Measurements from ENCODE around the gene ZP4. TPM values are rescaled to one million over a fixed set of nuclear protein-coding genes. Genes with fewer than 3 reads are reported as not detected.

The ZP4 gene
- total RNA-seq, 1 experiment from 2014 or later: not detected

DNA sequence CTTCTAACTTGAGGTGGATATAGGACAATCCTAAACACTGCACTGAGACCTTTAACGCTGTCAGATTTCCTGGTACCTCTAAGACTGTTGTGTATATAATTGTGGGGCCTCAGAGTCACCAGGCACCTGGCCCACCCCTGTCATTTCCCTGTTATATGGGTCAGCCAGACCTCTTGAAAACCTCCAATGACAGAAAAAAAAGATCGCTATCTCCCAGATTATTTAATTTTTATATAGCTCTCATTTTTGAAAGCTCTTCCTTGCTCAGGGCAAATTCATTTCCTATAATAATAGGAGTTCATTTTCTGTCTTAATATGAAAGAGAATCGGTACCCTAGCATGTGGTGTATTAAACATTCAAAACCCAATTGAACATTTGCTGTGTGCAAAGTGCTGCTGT, 56.7 kb downstream of the ZP4 start:
- WGBS (ENCODE audit: extremely low coverage, insufficient read length, low lambda C conversion rate): no CpG with 5 or more reads among the region's 3 CpGs
- Histone ChIP-seq H2AFZ (ENCODE audit: low read length) (no peak overlapping the region), H3K4me2 (ENCODE audit: insufficient read depth, insufficient read length, low read length) (no peak overlapping the region), H3K56ac (ENCODE audit: insufficient read length, low read depth, low read length) (no peak overlapping the region), H3K18ac (ENCODE audit: insufficient read length, low read depth, low read length) (no peak overlapping the region), H3K9ac (ENCODE audit: extremely low read depth, insufficient read length, low read length) (no peak overlapping the region), H3K79me2 (ENCODE audit: insufficient read depth, low read length) (no peaks in the 10 kb centered on the region), H4K20me1 (ENCODE audit: control insufficient read depth, insufficient read depth, insufficient read length) (no peaks in the 10 kb centered on the region), H3K23ac (ENCODE audit: insufficient read length, low read depth, low read length) (no peak overlapping the region), H4K5ac (ENCODE audit: insufficient read length, low read depth, low read length) (no peak overlapping the region), H3K14ac (ENCODE audit: insufficient read depth, low read length) (no peak overlapping the region), H3K9me3 (ENCODE audit: control insufficient read depth, low read depth, low read length) (no peaks in the 10 kb centered on the region), H2BK15ac (ENCODE audit: low read depth, low read length) (no peak overlapping the region), H3K23me2 (ENCODE audit: insufficient read length, low read depth, low read length, poor library complexity, severe bottlenecking) (no peaks in the 10 kb centered on the region), H3K4ac (ENCODE audit: low read depth, low read length) (no peak overlapping the region), H3T11ph (ENCODE audit: low read length) (no peak overlapping the region), H2BK5ac (ENCODE audit: insufficient read length, low read length) (no peak overlapping the region), H4K8ac (replicated peaks; ENCODE audit: insufficient read length, low read depth, low read length) (no peak overlapping the region), H3K79me1 (ENCODE audit: insufficient read depth, low read depth, low read length, poor library complexity, severe bottlenecking) (no peaks in the 10 kb centered on the region), H2BK12ac (ENCODE audit: insufficient read length, low read depth, low read length) (no peak overlapping the region), H2AK5ac (ENCODE audit: insufficient read length, low read length) (no peak overlapping the region), H2BK120ac (ENCODE audit: low read depth, low read length, poor library complexity, severe bottlenecking) (no peak overlapping the region), H3K27me3 (ENCODE audit: insufficient read depth, low read length) (no peaks in the 10 kb centered on the region), H3K4me1 (ENCODE audit: insufficient read depth, low read length) (peaks cover 4% of the 10 kb centered on the region; the same call in 1 of the 2 replicates), H3K27ac (ENCODE audit: insufficient read length, low read depth, low read length) (no peak overlapping the region), H2BK20ac (ENCODE audit: low read depth, low read length, poor library complexity, severe bottlenecking) (no peak overlapping the region), H4K91ac (ENCODE audit: insufficient read length, low read depth, low read length) (no peak overlapping the region)
- Mint-ChIP-seq H3K9me3 (no peaks in the 10 kb centered on the region), H3K27me3 (ENCODE audit: low read depth) (no peaks in the 10 kb centered on the region), H3K4me3 (no peak overlapping the region), H3K4me1 (peaks cover 27% of the 10 kb centered on the region in 2 experiments), H3K27ac (no peak overlapping the region), H3K36me3 (ENCODE audit: insufficient read depth in 1 of 3, low read depth in 3 of 3) (peaks cover 0 to 8% (median 1%) of the 10 kb centered on the region in 3 experiments; a peak in 2 of 7 replicates)
- no peak for DNase-seq
- TF ChIP-seq, protein P1, sequence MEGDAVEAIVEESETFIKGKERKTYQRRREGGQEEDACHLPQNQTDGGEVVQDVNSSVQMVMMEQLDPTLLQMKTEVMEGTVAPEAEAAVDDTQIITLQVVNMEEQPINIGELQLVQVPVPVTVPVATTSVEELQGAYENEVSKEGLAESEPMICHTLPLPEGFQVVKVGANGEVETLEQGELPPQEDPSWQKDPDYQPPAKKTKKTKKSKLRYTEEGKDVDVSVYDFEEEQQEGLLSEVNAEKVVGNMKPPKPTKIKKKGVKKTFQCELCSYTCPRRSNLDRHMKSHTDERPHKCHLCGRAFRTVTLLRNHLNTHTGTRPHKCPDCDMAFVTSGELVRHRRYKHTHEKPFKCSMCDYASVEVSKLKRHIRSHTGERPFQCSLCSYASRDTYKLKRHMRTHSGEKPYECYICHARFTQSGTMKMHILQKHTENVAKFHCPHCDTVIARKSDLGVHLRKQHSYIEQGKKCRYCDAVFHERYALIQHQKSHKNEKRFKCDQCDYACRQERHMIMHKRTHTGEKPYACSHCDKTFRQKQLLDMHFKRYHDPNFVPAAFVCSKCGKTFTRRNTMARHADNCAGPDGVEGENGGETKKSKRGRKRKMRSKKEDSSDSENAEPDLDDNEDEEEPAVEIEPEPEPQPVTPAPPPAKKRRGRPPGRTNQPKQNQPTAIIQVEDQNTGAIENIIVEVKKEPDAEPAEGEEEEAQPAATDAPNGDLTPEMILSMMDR (conservative IDR thresholded peaks at IDR 0.05): no peak

Data from H9 (cell line).